Adrenal gland (tissue), 12 donors: ENCODE data around the gene EMILIN1. TPM values are rescaled to one million over a fixed set of nuclear protein-coding genes. Genes with fewer than 3 reads are reported as not detected.
"Not testable (repeated sequence)": the region's sequence is repeated elsewhere in the genome, so short reads cannot be mapped to it uniquely, and the experiment has no call there.

ENCODE experiments used
- DNase-seq, 7 donors: peaks; one replicate each; pipeline ENCODE4 v3.0.0-alpha.2; 2019 to 2020
- H3K27ac ChIP-seq, 5 donors: fragments of 200-600 bp; sonication (generic) in 4 of 5; 1 replicate in 3 of 5; 2 replicates in 2 of 5; pipeline versions ENCODE4 v1.5.1 to v1.8.0; 2016 to 2020; ENCODE audit warnings: mild to moderate bottlenecking in 1 of 5
- H3K27me3 ChIP-seq: fragments of 200-600 bp; 2 replicates; pipeline ENCODE4 v1.8.0; 2021
- H3K36me3 ChIP-seq, 2 donors: fragments of 200-600 bp; replicated peaks in 1 of 2; 1 replicate in 1 of 2; 2 replicates in 1 of 2; pipeline versions ENCODE4 v1.5.1 to v1.8.0; 2018 to 2022
- H3K4me1 ChIP-seq, 2 donors: fragments of 200-600 bp; replicated peaks in 1 of 2; 1 replicate in 1 of 2; 2 replicates in 1 of 2; pipeline versions ENCODE4 v1.5.1 to v1.8.0; 2018 to 2021
- H3K4me3 ChIP-seq, 4 donors: fragments of 200-600 bp; sonication (generic) in 3 of 4; one replicate each; pipeline ENCODE4 v1.5.1; 2016 to 2018
- H3K9me3 ChIP-seq, 3 donors: fragments of 200-600 bp; sonication (generic) in 1 of 3; replicated peaks in 1 of 3; 1 replicate in 2 of 3; 2 replicates in 1 of 3; pipeline versions ENCODE4 v1.5.1 to v1.8.0; 2016 to 2021
- POLR2A ChIP-seq, 2 donors: fragments of 450-650 bp; IDR thresholded peaks; one replicate each; pipeline ENCODE4 v1.6.1; 2017; ENCODE audit warnings: antibody characterized with exemption in 2 of 2, mild to moderate bottlenecking in 2 of 2, moderate library complexity in 1 of 2
- WGBS, 4 donors: extraction: QIAGEN DNeasy Blood & Tissue Kit in 2 of 4; methylation state at CpG; one replicate each; pipeline versions ENCODE4 v1.1.5 to v1.1.7; 2013 to 2017; 5-methylcytosine and 5-hydroxymethylcytosine counted together
- intact Hi-C, 2 donors: fragments of 100-400 bp; cut with DNase I; formaldehyde crosslinking; loops; one replicate each; pipeline versions ENCODE4 v1.14.1 to v1.15.0; 2022 to 2023
- polyA plus RNA-seq, 3 donors: library from polyadenylated mRNA; stranded (reverse); fragments of 200-250 nt in 2 of 3; fragments of 350-450 nt in 1 of 3; fragmentation: Illumina TruSeq in 1 of 3; extraction: RNeasy Lipid Tissue Mini Kit (QIAGEN cat#74804) in 1 of 3; gene quantifications; one replicate each; pipeline ENCODE4 v1.2.3, GENCODE V29; 2013 to 2014
- total RNA-seq, 9 donors: library from RNA; depleted of rRNA in 4 of 9; stranded (reverse); fragments of >200 nt in 4 of 9; fragments of 120-200 nt in 1 of 9; fragmentation: NEBNext Ultra II Directional in 1 of 9; extraction: Animal tissue kit (Norgen Biotek cat#: 25700) in 1 of 9; gene quantifications; one replicate each; pipeline versions ENCODE4 v1.1.0 to v1.2.4, GENCODE V29; 2013 to 2023
- TF ChIP-seq, protein P1 (sequence below), 6 experiments: fragments of 450-650 bp in 4 of 6; fragments of 200-600 bp in 2 of 6; sonication (generic) in 1 of 6; IDR thresholded peaks; 1 replicate in 5 of 6; 2 replicates in 1 of 6; pipeline versions ENCODE4 v1.5.1 to v1.8.0; 2016 to 2021; ENCODE audit warnings: antibody characterized with exemption in 6 of 6, mild to moderate bottlenecking in 2 of 6, moderate library complexity in 1 of 6
- donor health status: healthy with polysubstance abuse.
- donor health status: Bipolar disorder and iron deficiency.
- donor health status: DM: yes; HTN: yes; CAD: no.
- donor health status: DM: no; HTN: no; CAD: no.
- donor health status: DM: no; HTN: no; CAD: no.
- donor health status: DM: yes; HTN: yes; CAD: no.

Gene EMILIN1
- total and polyA plus RNA-seq, 12 donors = 4.2 to 243 (median 99.6) TPM

DNA sequence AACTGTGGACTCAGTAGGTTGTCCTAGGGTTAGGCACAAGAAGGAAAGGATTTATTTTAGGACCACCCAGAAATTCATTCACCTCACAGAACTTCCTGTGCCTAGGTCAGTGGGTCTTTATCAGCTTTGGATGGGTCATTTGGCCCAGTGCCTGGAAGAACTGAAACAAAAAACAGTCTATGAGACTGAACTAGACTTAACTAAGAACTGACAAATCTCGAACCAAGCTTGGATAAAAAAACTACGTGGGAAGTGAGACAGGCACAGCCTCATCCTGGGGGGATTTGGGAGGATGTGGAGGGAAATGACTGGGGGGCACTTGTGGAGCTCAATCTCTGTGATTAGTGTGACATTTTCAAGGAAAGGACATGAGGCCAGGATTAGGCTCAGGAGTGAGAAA lies 4.6 kb upstream of the EMILIN1 start:
- Histone ChIP-seq H3K27me3 (no peaks in the 10 kb centered on the region), H3K27ac (peak overlapping the region in 2 of 5 donors; percentile 29 to 71), H3K9me3 (no peaks in the 10 kb centered on the region), H3K4me1 (peaks cover 16 to 50% of the 10 kb centered on the region in 2 donors), H3K4me3 (no peak overlapping the region), H3K36me3 (peaks cover 0 to 16% of the 10 kb centered on the region in 2 donors)
- no peak for TF ChIP-seq POLR2A (IDR thresholded peaks at IDR 0.05)
- TF ChIP-seq, protein P1, sequence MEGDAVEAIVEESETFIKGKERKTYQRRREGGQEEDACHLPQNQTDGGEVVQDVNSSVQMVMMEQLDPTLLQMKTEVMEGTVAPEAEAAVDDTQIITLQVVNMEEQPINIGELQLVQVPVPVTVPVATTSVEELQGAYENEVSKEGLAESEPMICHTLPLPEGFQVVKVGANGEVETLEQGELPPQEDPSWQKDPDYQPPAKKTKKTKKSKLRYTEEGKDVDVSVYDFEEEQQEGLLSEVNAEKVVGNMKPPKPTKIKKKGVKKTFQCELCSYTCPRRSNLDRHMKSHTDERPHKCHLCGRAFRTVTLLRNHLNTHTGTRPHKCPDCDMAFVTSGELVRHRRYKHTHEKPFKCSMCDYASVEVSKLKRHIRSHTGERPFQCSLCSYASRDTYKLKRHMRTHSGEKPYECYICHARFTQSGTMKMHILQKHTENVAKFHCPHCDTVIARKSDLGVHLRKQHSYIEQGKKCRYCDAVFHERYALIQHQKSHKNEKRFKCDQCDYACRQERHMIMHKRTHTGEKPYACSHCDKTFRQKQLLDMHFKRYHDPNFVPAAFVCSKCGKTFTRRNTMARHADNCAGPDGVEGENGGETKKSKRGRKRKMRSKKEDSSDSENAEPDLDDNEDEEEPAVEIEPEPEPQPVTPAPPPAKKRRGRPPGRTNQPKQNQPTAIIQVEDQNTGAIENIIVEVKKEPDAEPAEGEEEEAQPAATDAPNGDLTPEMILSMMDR (IDR thresholded peaks at IDR 0.05) = no peak
- WGBS, 4 donors = 35 to 46% (median 40%) methylated on average over 2 of the region's 2 CpGs
- DNase-seq = no peak
- intact Hi-C loops = no loop called here

- intact Hi-C loops = no loop called here
- Histone ChIP-seq H3K9me3 (no peaks in the 10 kb centered on the region), H3K4me1 (peaks cover 9 to 41% of the 10 kb centered on the region in 2 donors), H3K27ac (peak overlapping the region in 2 of 5 donors; percentile 29 to 71), H3K27me3 (no peaks in the 10 kb centered on the region), H3K4me3 (no peak overlapping the region), H3K36me3 (peaks cover 0 to 5% of the 10 kb centered on the region in 2 donors)
- WGBS, 4 donors = 52 to 62% (median 56%) methylated on average over 4 of the region's 4 CpGs
- peak in 1 of 7 donors; percentile 47 for DNase-seq
- TF ChIP-seq, protein P1 (IDR thresholded peaks at IDR 0.05) = no peak
- TF ChIP-seq POLR2A (IDR thresholded peaks at IDR 0.05) = no peak
Observed at GRCh38 chr2:27074738-27075565, 3.5 kb upstream of the EMILIN1 start.

DNA sequence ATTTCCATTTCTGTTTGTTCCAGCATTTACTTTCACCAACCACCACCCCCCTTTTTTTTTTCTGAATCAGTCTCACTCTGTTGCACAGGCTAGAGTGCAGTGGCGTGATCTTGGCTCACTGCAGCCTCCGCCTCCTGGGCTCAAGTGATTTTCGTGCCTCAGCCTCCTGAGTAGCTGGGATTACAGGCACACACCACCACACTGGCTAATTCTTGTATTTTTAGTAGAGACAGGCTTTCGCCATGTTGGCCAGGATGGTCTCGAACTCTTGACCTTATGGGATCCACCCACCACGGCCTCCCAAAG lies 2.9 kb upstream of the EMILIN1 start:
- intact Hi-C loops, H3K36me3 ChIP-seq, DNase-seq, H3K4me3 ChIP-seq, H3K27me3 ChIP-seq, H3K9me3 ChIP-seq: not testable (repeated sequence)
- 69 to 87% (median 72%) methylated on average over 6 of the region's 6 CpGs for WGBS, 4 donors
- Histone ChIP-seq H3K27ac (peak overlapping the region in 2 of 5 donors; percentile 29 to 56), H3K4me1 (peaks cover 6 to 35% of the 10 kb centered on the region in 2 donors)

DNA sequence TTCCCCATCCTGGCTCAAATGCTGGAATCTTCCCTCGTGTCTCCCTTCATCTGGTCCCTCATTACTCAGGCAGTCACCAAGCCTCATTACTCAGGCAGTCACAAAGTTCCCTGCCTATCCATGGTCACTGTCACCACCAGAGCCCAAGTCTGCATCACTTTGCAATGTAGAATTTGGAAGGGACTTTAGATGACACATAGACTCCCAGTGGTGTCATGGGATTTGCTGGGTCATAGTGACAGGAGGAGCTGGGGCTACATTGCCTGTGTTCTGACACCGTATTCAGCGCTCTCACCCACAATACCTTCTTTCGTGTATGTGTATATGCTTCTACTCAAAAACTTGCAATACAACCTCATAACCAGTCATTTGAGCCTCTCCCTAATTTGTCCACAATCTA lies 2.1 kb upstream of the EMILIN1 start:
- DNase-seq = no peak
- intact Hi-C loops = no loop called here
- peak overlapping the region in 2 of 5 donors; percentile 29 to 56 for H3K27ac ChIP-seq
- no peaks in the 10 kb centered on the region for H3K27me3 ChIP-seq
- no peaks in the 10 kb centered on the region for H3K36me3 ChIP-seq
- peaks cover 7 to 33% of the 10 kb centered on the region in 2 donors for H3K4me1 ChIP-seq
- H3K9me3 ChIP-seq = no peaks in the 10 kb centered on the region
- no peak overlapping the region for H3K4me3 ChIP-seq
- no peak for TF ChIP-seq POLR2A (IDR thresholded peaks at IDR 0.05)
- TF ChIP-seq, protein P1 (IDR thresholded peaks at IDR 0.05) = no peak
- 71 to 85% (median 79%) methylated on average over 4 of the region's 4 CpGs for WGBS, 4 donors

DNA sequence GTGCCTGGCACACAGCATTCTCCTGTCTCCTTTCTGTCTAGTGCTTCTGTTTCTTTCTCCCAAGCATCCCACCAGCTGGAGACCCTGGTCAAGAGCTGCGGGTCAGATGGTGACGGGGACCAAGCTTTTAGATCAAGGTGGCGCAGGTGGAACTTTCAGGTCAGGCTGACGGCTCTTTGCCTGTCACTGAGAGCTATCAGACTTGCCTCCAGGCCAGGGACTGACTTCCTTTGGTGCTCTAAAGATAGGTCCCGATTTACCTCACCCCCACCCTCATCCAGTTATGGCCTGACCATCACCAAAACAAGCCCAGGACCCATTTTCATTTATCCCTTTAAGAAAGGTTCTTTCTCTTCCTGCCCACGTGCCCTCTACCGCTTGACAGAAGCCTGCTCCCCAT lies 1.2 kb upstream of the EMILIN1 start:
- H3K9me3 ChIP-seq = no peaks in the 10 kb centered on the region
- peaks cover 11 to 39% of the 10 kb centered on the region in 2 donors for H3K4me1 ChIP-seq
- H3K27me3 ChIP-seq = no peaks in the 10 kb centered on the region
- TF ChIP-seq, protein P1 (IDR thresholded peaks at IDR 0.05) = no peak
- no peak for TF ChIP-seq POLR2A (IDR thresholded peaks at IDR 0.05)
- intact Hi-C loops = no loop called here
- WGBS, 4 donors = 72 to 82% (median 77%) methylated on average over 7 of the region's 7 CpGs
- no peak overlapping the region for H3K4me3 ChIP-seq
- DNase-seq = no peak
- H3K36me3 ChIP-seq = peaks cover 0 to 4% of the 10 kb centered on the region in 2 donors
- peak overlapping the region in 2 of 5 donors; percentile 56 to 80 for H3K27ac ChIP-seq
